GM18868 (cell line): ENCODE measurements around the gene TCTA.
"Not testable (repeated sequence)": the region's sequence is repeated elsewhere in the genome, so short reads cannot be mapped to it uniquely, and the experiment has no call there.

Experiments used
- ATAC-seq: cut with Tn5 transposase; IDR thresholded peaks from one replicate; pipeline ENCODE4 v1.9.1; 2021; ENCODE audit warnings: mild to moderate bottlenecking, moderate library complexity; ENCODE audit not compliant: unreplicated experiment

Gene TCTA

GRCh38 chr3:49411968-49412631 lies at the start of gene TCTA, which contains the start of gene RHOA:
TCTA (plus strand) TSS chr3:49412423; CDS start chr3:49412427, 4 bp downstream.
RHOA (minus strand) TSS chr3:49411976; CDS start chr3:49375589, 36,387 bp downstream.
- peak; percentile 69 for ATAC-seq

GRCh38 chr3:49362561-49362960 lies 49.7 kb upstream of the TCTA start:
- ATAC-seq = no peak

GRCh38 chr3:49370585-49371290 lies 41.5 kb upstream of the TCTA start:
- no peak for ATAC-seq

GRCh38 chr3:49371946-49372345 lies 40.3 kb upstream of the TCTA start:
- no peak for ATAC-seq

GRCh38 chr3:49377483-49377882 lies 34.7 kb upstream of the TCTA start:
- no peak for ATAC-seq

GRCh38 chr3:49378249-49378895 lies 33.9 kb upstream of the TCTA start:
- no peak for ATAC-seq

- no peak for ATAC-seq
These were observed 28.8 kb upstream of the TCTA start for GRCh38 chr3:49383387-49383786.

GRCh38 chr3:49385617-49386016 lies 26.6 kb upstream of the TCTA start:
- ATAC-seq = no peak

GRCh38 chr3:49386056-49386756 lies 26.0 kb upstream of the TCTA start:
- ATAC-seq = no peak

- ATAC-seq = no peak
These were observed 24.5 kb upstream of the TCTA start for GRCh38 chr3:49387721-49388120.

GRCh38 chr3:49388289-49388820 lies 23.9 kb upstream of the TCTA start:
- no peak for ATAC-seq

GRCh38 chr3:49389297-49389696 lies 22.9 kb upstream of the TCTA start:
- no peak for ATAC-seq

GRCh38 chr3:49391310-49391709 lies 20.9 kb upstream of the TCTA start:
- ATAC-seq = not testable (repeated sequence)

- ATAC-seq = no peak
These were observed 14.8 kb upstream of the TCTA start for GRCh38 chr3:49397470-49397869.

- ATAC-seq = no peak
These were observed 12.8 kb upstream of the TCTA start for GRCh38 chr3:49399461-49399860.

- ATAC-seq = no peak
These were observed 10.5 kb upstream of the TCTA start for GRCh38 chr3:49401766-49402165.

GRCh38 chr3:49403891-49404290 lies 8.3 kb upstream of the TCTA start:
- ATAC-seq = no peak

- not testable (repeated sequence) for ATAC-seq
These were observed 6.7 kb upstream of the TCTA start for GRCh38 chr3:49405570-49405969.

- no peak for ATAC-seq
These were observed 5.4 kb upstream of the TCTA start for GRCh38 chr3:49406571-49407565.
